Endothelial cell of umbilical vein (primary cell): ENCODE data around the gene GIPC3.

ENCODE experiments used
- EZH2 ChIP-seq: IDR thresholded peaks from 2 replicates; pipeline ENCODE4 v1.6.1; 2012; ENCODE audit warnings: borderline replicate concordance, low read depth, mild to moderate bottlenecking, moderate library complexity, low read length, inconsistent platforms; ENCODE audit not compliant: severe bottlenecking
- TF ChIP-seq, protein P1 (sequence below), 2 donors: IDR thresholded peaks; 1 replicate in 1 of 2; 2 replicates in 1 of 2; pipeline ENCODE4 v1.5.1; 2011; ENCODE audit warnings: low read length in 2 of 2, mild to moderate bottlenecking in 2 of 2, moderate library complexity in 2 of 2, control low read depth in 1 of 2, inconsistent platforms in 1 of 2, low read depth in 1 of 2; ENCODE audit not compliant: insufficient read depth in 1 of 2; ENCODE audit errors: extremely low read depth in 1 of 2

DNA sequence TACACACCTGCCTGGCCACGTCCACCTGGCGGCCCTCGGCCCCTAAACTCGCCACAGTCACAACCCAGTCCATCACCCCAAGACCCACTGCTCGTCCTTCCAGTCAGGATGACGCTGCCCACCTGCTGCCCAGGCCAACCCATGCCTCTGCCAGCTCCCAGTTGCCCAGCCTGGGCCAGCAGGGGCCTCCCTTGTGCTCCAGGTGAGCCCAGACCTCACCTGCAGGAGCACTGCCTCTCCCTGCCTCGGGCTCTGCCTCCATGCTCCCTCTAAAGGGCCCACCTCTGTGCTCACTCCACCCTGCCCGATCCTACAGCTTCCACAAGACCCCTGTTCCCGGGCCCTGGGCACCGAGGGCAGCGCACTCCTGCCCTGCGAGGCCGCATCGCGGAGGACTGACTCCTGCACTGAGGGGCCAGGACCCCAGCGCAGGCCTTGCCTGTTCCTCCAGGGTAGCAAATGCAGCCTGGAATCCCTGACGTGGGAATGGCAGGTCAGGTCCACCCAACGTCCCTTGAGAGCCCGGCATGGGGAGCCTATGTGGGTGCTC, 49.3 kb downstream of the GIPC3 start:
- TF ChIP-seq, protein P1, sequence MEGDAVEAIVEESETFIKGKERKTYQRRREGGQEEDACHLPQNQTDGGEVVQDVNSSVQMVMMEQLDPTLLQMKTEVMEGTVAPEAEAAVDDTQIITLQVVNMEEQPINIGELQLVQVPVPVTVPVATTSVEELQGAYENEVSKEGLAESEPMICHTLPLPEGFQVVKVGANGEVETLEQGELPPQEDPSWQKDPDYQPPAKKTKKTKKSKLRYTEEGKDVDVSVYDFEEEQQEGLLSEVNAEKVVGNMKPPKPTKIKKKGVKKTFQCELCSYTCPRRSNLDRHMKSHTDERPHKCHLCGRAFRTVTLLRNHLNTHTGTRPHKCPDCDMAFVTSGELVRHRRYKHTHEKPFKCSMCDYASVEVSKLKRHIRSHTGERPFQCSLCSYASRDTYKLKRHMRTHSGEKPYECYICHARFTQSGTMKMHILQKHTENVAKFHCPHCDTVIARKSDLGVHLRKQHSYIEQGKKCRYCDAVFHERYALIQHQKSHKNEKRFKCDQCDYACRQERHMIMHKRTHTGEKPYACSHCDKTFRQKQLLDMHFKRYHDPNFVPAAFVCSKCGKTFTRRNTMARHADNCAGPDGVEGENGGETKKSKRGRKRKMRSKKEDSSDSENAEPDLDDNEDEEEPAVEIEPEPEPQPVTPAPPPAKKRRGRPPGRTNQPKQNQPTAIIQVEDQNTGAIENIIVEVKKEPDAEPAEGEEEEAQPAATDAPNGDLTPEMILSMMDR (IDR thresholded peaks at IDR 0.05; ENCODE audit: extremely low read depth in 1 of 2, insufficient read depth in 1 of 2, low read depth in 1 of 2, low read length in 2 of 2) = no peak
- no peak for TF ChIP-seq EZH2
